HG03571 (cell line): ENCODE results near the gene HEXIM1.

Experiments used
- ATAC-seq: cut with Tn5 transposase; IDR thresholded peaks from one replicate; pipeline ENCODE4 v1.9.1; 2021; ENCODE audit not compliant: unreplicated experiment

HEXIM1 gene, protein sequence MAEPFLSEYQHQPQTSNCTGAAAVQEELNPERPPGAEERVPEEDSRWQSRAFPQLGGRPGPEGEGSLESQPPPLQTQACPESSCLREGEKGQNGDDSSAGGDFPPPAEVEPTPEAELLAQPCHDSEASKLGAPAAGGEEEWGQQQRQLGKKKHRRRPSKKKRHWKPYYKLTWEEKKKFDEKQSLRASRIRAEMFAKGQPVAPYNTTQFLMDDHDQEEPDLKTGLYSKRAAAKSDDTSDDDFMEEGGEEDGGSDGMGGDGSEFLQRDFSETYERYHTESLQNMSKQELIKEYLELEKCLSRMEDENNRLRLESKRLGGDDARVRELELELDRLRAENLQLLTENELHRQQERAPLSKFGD

DNA sequence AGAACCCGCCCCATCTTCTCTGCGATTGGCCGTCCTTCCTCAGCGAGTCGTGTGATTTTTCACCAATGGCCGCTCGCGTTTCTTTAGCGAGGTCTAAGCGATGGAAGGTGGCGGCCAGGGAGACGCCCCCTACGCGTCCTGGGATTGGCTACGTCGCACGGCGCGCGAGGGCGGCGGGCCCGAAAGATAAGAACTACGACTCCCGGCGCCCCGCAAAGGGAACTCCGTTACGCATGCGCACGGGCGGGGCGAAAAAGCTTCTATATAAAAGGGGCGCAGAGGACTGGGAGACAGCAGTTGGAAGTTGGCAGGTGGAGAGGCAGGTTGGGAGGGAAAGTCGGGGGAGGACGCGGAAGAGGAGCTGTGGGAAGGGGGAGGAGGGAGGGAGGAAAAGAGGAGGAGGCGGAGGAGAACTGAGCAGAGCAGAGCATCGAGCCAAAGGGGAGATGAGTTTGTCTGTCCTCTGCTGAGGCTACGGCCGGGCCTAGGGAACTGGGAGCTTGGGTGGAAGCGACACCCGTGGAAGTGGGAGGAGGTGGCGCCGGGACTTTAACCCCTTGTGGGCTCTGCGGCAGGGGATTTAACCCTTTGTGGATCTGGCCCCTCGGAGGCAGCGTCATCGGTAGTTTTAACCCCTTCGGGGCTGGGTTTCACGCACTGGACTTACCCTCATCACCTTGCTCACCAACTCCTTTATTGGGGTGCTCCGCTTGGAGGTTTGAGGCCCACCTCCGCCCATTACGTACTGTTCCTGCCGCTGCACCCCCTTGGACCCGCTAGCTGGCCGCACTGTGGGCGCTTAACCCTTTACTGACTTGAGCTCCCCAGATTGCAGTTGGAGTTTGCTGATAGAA, at the start of gene HEXIM1:
TSS of gene HEXIM1 (plus strand) at position 293 of the 854 bp plus-strand sequence. CDS start 716 bp downstream, outside the sequence.
- peak; percentile 66 for ATAC-seq

GRCh38 chr17:45098869-45099616, 49.2 kb upstream of the HEXIM1 start:
- ATAC-seq, result no peak

GRCh38 chr17:45101546-45101882, 46.8 kb upstream of the HEXIM1 start:
- no peak for ATAC-seq

DNA sequence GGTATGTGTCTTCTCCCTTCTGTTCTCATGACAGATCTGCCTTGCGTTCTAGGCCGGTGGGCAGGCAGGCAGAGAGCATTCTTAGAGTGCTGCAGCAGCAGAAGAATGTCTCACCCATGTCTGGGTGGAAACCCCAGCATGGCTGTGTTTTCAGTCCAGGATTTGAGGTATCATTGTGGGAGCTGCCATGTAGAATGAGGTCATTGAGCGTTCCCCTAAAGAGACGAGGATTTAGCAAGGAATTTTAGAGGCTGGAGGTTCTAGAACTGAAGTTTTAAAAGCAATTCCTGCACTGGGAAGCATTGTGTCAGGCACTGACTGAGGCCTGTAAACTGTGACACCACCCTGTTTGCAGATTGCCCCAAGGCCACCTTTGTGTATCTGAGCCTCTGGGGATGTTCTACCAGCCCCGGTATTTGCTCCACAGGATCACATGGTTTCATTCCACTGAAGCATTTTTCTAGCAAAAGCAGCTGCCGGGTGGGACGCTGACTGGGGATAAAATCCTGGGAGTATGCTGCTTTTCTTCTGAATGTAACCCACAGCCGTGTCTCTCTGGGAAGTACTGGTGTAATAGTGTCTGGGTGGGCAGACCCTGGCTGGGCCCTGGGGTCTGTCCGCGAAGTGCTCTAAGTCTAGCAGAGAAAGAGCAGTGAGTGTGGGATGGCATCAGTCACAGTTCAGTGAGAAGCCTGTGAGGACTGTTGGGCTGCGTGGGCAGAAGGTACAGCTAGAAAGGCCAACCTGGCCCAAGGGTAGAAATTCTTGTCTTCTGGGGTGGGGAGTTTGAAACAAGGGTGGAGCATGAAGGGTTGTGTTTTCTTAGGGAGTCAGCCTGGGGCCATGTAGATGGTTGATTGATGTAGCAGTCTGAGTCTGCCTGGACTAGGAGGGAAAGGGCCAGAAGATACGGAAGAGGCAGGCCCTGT, 46.1 kb upstream of the HEXIM1 start:
- ATAC-seq, result no peak

- no peak for ATAC-seq
These were observed 45.4 kb upstream of the HEXIM1 start for GRCh38 chr17:45102856-45103255.

GRCh38 chr17:45103269-45103795, 44.9 kb upstream of the HEXIM1 start:
- ATAC-seq, result no peak

DNA sequence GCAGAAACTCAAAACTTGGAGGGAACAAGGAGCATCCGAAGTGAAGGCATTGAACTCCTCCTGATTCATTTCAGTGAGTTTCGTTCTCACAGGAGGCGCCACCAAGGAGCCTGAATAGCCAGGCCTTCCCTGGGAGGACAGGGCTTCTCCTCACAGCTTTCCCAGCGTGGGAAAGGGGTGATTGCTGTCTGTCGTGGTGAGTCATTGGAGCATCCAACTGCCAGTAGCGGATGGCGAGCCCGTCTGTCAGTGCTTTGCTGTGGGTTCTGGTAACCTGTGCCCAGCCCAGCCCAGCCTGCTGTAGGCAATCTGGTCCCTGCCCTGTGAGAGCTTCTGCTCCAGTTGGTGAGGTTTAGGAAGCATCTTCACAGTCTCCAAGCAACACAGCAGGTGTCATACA, 44.2 kb upstream of the HEXIM1 start:
- ATAC-seq, result no peak

DNA sequence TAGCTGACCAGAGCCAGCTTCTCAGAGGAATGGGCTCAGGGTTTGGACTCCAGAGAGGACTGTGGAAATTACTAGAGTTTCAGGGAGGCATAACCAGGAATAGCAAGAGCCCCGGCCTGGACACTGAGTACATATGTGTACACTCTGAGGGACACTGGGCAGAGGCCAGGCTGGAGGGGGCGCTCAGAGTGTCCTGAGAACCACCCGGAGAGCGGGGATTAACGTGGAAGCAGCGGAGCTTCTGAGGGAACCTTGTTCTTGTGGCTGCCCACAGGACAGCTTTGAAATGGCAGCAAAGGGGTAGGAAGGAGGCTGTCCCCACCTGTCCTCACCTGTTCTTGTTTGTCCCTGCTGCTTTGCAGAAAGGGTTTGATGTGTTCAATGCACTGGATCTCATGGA, 43.8 kb upstream of the HEXIM1 start:
- no peak for ATAC-seq

GRCh38 chr17:45104907-45105624, 43.2 kb upstream of the HEXIM1 start:
- ATAC-seq, result no peak

DNA sequence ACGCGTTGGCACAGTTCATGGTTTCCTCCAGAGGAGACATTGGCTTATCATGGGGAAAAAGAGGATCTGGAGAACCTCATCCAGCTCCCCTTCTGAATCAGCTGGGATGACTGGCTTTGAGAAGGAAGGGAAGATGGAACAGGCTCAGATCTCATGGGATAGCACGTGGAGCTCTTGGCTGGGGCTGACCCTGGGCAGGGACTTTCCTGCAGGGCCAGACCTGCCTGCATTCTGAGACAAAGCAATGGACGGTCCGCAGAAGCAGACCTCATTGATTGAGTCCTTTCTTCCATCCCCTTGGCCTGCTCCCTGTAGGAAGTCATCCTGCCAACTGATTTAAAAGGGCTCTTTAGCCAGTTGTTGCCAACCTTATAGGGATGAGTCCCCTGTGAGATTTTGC, 42.2 kb upstream of the HEXIM1 start:
- no peak for ATAC-seq

- no peak for ATAC-seq
These were observed 41.7 kb upstream of the HEXIM1 start for GRCh38 chr17:45106582-45106981.

- no peak for ATAC-seq
These were observed 40.8 kb upstream of the HEXIM1 start for GRCh38 chr17:45107293-45108010.

DNA sequence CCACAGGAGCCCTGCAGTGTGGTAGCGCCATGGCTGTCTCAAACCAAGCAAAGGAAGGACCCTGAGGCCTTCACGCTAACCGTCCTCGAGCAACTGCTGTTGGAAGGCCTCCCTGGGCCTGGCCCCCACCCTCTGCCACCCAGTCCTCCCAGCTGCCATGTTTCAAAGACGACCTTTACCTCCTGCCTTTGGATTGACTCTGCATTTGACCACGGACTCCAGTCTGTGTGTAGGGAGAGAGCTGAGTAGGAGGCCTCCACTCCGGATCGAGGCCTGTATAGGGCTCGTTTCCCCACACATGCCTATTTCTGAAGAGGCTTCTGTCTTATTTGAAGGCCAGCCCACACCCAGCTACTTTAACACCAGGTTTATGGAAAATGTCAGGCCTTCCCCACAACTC, 40.2 kb upstream of the HEXIM1 start:
- no peak for ATAC-seq

DNA sequence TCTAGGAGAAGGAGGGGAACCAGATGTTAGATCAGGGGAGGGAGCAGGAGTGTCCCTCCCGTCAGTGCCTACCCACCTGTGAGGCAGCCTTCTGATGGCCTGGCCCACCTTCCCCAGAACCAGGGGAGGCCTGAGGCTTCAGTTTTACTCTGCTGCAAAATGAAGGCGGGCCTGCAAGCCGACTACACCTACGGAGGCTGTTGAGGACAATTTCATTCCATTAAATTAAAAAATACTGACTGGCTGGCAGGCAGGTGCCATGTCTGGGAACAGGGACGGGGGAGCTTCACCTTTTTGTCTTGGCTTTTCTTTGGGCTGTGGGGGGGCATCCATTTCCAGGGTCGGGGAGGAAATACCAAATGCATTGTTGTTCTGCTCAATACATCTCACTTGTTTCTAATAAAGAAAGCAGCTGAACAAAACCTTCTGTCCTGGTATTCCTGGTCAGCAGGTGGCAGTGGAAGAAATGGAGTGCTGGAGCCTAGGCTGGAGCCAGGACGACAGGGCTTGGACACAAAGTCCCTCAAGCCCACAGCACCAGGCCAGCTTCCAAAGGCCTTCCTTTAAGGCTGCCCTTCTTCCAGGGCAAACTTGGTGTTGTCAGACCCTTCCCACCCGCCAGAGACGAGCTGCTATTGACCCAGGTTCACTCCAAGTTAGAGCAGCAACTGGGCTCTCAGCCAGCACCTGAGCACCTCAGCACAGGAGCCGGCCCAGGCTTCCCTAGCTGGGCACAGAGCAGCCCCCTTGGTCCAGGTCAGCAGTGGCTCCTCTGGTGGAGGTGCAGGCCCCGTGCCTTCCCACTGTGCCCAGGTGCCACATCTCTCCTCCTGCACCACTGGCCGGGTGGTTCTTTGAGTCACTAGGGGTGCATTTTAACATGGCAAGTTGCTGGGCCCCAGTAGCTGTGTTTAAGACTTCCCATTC, 39.4 kb upstream of the HEXIM1 start:
- ATAC-seq, result no peak

- no peak for ATAC-seq
These were observed 37.3 kb upstream of the HEXIM1 start for GRCh38 chr17:45110676-45111611.

GRCh38 chr17:45111850-45112249, 36.4 kb upstream of the HEXIM1 start:
- ATAC-seq, result no peak
